WERI-Rb-1 (cell line): ENCODE data around the gene PTPRT.

Experiments used
- DNase-seq: peaks from one replicate; pipeline ENCODE4 v3.0.0-alpha.2; 2020
- H3K27ac ChIP-seq: fragments of 250-450 bp; sonication (Bioruptor Pico); 2 replicates; pipeline ENCODE4 v1.5.1; 2020; ENCODE audit warnings: mild to moderate bottlenecking, moderate library complexity
- H3K27me3 ChIP-seq: fragments of 250-450 bp; sonication (Bioruptor Pico); 2 replicates; pipeline ENCODE4 v1.5.1; 2021; ENCODE audit warnings: mild to moderate bottlenecking, low read depth, moderate library complexity; ENCODE audit not compliant: insufficient read depth, severe bottlenecking
- H3K36me3 ChIP-seq: fragments of 250-450 bp; sonication (Bioruptor Pico); 2 replicates; pipeline ENCODE4 v1.5.1; 2020; ENCODE audit warnings: mild to moderate bottlenecking, moderate library complexity
- H3K4me3 ChIP-seq: 2 replicates; pipeline ENCODE4 v1.5.1; 2011; ENCODE audit warnings: low read depth, mild to moderate bottlenecking, control low read depth, low read length
- H3K9me3 ChIP-seq: fragments of 250-450 bp; sonication (Bioruptor Pico); 2 replicates; pipeline ENCODE4 v1.5.1; 2021; ENCODE audit warnings: mild to moderate bottlenecking, moderate library complexity; ENCODE audit not compliant: severe bottlenecking
- TF ChIP-seq, protein P1 (sequence below): IDR thresholded peaks from 2 replicates; pipeline ENCODE4 v1.5.1; 2011; ENCODE audit warnings: low read depth, mild to moderate bottlenecking, control low read depth, inconsistent platforms, low read length

Gene PTPRT

DNA sequence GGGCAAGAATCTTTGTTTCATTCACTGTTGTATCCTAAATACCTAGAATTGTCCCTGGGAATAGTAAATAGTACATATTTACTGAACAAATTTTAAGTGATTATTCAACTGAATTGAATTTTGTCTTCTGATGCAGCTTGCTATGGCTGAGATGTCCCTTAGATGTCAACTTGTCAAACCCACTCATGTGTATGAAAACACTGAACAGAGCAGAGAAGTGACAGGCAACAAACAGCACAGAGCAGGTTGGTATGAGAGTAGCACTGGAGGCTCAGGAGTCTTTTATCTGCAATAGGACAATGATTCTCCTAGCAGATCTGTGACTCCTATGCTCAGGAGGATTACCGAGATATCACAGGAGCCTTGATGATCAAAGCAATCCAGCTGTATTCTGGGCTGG lies 1031.4 kb downstream of the PTPRT start:
- Histone ChIP-seq H3K4me3 (no peak overlapping the region), H3K27me3 (no peaks in the 10 kb centered on the region)
- no peak for DNase-seq

DNA sequence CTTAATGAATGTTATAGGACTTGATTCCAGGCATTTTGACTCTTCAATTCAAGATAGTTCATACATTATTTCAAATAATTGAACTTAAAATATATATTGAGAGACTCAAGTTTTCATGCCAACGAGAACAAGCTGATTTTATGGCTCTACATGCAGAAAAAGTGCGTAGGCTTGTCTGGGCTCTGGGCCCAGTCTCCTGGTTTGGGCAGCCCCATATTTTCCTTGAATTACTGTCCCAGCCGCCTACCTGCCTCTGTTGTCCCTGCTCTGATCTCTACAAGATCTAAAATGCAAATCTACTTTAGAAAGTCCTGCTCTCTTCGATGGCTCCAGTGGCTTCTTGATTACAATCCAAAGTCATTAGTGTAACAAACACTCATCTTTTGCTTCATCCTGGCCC lies 1034.1 kb downstream of the PTPRT start:
- TF ChIP-seq, protein P1, sequence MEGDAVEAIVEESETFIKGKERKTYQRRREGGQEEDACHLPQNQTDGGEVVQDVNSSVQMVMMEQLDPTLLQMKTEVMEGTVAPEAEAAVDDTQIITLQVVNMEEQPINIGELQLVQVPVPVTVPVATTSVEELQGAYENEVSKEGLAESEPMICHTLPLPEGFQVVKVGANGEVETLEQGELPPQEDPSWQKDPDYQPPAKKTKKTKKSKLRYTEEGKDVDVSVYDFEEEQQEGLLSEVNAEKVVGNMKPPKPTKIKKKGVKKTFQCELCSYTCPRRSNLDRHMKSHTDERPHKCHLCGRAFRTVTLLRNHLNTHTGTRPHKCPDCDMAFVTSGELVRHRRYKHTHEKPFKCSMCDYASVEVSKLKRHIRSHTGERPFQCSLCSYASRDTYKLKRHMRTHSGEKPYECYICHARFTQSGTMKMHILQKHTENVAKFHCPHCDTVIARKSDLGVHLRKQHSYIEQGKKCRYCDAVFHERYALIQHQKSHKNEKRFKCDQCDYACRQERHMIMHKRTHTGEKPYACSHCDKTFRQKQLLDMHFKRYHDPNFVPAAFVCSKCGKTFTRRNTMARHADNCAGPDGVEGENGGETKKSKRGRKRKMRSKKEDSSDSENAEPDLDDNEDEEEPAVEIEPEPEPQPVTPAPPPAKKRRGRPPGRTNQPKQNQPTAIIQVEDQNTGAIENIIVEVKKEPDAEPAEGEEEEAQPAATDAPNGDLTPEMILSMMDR: no peak
- Histone ChIP-seq H3K27me3 (no peaks in the 10 kb centered on the region), H3K9me3 (no peaks in the 10 kb centered on the region), H3K36me3 (no peaks in the 10 kb centered on the region), H3K27ac (no peak overlapping the region), H3K4me3 (no peak overlapping the region)
- no peak for DNase-seq

More for the DNA sequence above, 1031.4 kb downstream of the PTPRT start:
- Histone ChIP-seq H3K9me3 (no peaks in the 10 kb centered on the region), H3K27ac (no peak overlapping the region), H3K36me3 (no peaks in the 10 kb centered on the region)
- TF ChIP-seq, protein P1: no peak

DNA sequence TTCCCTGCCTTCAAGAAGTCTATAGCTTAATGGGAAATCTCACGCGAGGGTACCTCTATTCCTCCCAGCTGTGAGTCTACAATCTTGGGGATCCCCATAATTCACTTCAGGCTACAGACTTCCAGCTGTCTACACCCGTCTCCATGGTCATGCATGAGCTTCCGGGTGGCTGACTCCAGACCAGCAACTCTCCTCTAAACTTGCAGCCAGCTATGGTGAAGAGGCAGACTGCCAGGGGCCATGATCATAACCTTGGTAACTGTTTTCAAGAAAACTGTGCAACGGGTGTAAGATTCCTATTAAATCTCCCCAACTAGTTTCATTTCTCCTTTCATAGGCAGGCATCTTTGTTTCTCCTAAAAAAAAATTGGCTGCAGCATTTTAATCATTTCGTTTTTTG lies 1037.1 kb downstream of the PTPRT start:
- no peaks in the 10 kb centered on the region for H3K9me3 ChIP-seq
- no peaks in the 10 kb centered on the region for H3K27me3 ChIP-seq
- DNase-seq: no peak
- TF ChIP-seq, protein P1: no peak
- no peak overlapping the region for H3K27ac ChIP-seq
- H3K36me3 ChIP-seq: no peaks in the 10 kb centered on the region
- no peak overlapping the region for H3K4me3 ChIP-seq

DNA sequence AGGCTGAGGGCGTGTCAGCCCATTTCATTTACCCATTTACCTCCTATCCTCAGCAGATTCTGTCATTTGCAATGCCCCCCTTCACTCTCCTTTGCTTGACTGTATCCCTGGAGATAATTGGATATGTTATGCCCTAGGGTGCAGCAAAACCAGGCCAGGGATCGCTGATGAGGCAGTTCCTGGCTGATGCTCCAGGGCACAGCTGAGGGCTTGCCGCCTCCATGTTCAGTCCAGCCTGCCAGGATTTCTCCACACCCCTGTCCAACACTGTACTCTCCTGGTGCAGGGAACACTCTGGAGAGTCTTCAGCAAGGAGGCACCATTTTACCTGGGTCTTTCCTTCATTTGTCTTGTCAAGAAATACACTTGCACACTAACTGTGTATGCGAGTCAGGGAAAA lies 1039.5 kb downstream of the PTPRT start:
- TF ChIP-seq, protein P1: no peak
- H3K4me3 ChIP-seq: no peak overlapping the region
- no peaks in the 10 kb centered on the region for H3K9me3 ChIP-seq
- H3K27ac ChIP-seq: no peak overlapping the region
- no peaks in the 10 kb centered on the region for H3K36me3 ChIP-seq
- H3K27me3 ChIP-seq: no peaks in the 10 kb centered on the region
- DNase-seq: no peak

DNA sequence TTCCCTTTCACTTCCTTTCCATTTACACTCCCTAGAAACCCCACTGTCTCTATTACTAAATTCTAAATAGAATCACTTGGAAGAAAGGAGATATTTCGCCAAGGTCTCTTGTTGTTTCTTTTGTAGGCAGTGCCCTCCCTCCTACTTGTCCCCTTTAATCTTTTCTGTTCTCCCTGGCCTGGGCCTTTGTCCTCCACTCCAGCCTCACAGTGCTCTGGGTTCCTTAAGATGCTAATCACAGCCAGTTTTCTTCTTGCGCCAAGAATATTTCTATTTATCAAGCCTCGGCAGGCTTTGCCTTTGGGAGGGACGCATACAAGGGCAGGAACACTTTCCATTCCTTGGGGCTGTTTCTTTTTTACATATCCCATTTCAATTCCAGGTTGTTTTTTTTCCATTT lies 1051.0 kb downstream of the PTPRT start:
- DNase-seq: no peak
- Histone ChIP-seq H3K9me3 (no peaks in the 10 kb centered on the region), H3K27me3 (no peaks in the 10 kb centered on the region), H3K4me3 (no peak overlapping the region), H3K36me3 (no peaks in the 10 kb centered on the region), H3K27ac (no peak overlapping the region)
- TF ChIP-seq, protein P1: no peak

DNA sequence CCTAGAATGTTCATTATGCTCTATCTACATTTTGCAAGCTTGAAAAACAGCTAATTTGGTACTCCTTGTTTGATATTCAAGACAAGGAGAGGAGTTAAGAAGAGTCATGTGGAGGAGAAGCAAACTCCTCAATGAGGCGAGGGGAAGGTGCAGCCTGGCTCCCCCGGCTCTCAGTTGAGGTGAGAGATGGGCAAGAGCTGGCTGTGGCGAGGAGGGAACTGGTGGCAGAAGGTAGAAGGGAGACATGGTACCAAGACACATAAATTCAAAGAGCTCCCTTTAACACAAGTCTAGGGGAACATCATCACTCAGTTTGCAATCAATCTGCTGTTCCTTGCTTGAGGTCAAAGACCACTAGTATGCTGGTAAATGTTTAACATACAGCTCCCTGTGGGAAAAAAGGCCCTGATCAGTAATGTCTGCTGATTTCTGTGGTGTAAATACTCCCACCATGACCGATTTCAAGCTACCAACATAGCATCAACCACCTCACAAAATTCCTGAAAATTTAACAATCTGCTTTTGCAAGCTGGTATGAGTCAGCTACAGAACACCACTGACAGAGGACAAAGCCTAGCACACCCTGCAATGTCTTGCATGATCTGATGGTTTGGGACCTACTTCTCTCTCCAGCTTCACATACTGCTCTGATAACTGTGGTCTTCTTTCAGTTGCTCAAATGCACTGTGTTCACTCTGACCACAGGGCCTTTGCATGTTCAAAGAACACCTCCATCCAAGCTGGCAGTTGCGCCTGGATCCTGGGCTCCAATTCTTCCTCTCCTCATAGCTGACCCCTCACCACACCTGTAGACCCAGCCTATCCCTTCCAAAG lies 1055.2 kb downstream of the PTPRT start:
- Histone ChIP-seq H3K9me3 (no peaks in the 10 kb centered on the region), H3K27me3 (no peaks in the 10 kb centered on the region), H3K4me3 (no peak overlapping the region), H3K36me3 (no peaks in the 10 kb centered on the region), H3K27ac (no peak overlapping the region)
- no peak for DNase-seq
- TF ChIP-seq, protein P1: no peak
